Measurements from ENCODE around the gene ARHGAP6.

GRCh38 chrX:11374570-11374969 is 291.1 kb downstream of the ARHGAP6 start:
- TF ChIP-seq CTCF (IDR thresholded peaks at IDR 0.05), result no peak
- TF ChIP-seq EZH2phosphoT487 (IDR thresholded peaks at IDR 0.05), result no peak

Data from neural progenitor cell (in vitro differentiated cells).